Fibroblast of the aortic adventitia (primary cell): ENCODE measurements around the gene MPIG6B. TPM values are rescaled to one million over a fixed set of nuclear protein-coding genes. Genes with fewer than 3 reads are reported as not detected.

Experiments
- DNase-seq: peaks from one replicate; pipeline ENCODE4 v3.0.0-alpha.2; 2010; ENCODE audit warnings: low read depth
- H3K4me3 ChIP-seq: 2 replicates; pipeline ENCODE4 v1.5.1; 2011; ENCODE audit warnings: low read depth, mild to moderate bottlenecking, control low read depth, low read length, moderate library complexity
- total RNA-seq: library from RNA; depleted of rRNA; stranded (reverse); fragments of >200 nt; gene quantifications from 2 replicates; pipeline ENCODE4 v1.2.3, GENCODE V29; 2012; ENCODE audit warnings: low replicate concordance
- TF ChIP-seq, protein P1 (sequence below): IDR thresholded peaks from 2 replicates; pipeline ENCODE4 v1.5.1; 2011; ENCODE audit warnings: mild to moderate bottlenecking, low read length, control low read depth, inconsistent platforms; ENCODE audit not compliant: insufficient read depth

MPIG6B gene
- total RNA-seq, 1 donor, result not detected

DNA sequence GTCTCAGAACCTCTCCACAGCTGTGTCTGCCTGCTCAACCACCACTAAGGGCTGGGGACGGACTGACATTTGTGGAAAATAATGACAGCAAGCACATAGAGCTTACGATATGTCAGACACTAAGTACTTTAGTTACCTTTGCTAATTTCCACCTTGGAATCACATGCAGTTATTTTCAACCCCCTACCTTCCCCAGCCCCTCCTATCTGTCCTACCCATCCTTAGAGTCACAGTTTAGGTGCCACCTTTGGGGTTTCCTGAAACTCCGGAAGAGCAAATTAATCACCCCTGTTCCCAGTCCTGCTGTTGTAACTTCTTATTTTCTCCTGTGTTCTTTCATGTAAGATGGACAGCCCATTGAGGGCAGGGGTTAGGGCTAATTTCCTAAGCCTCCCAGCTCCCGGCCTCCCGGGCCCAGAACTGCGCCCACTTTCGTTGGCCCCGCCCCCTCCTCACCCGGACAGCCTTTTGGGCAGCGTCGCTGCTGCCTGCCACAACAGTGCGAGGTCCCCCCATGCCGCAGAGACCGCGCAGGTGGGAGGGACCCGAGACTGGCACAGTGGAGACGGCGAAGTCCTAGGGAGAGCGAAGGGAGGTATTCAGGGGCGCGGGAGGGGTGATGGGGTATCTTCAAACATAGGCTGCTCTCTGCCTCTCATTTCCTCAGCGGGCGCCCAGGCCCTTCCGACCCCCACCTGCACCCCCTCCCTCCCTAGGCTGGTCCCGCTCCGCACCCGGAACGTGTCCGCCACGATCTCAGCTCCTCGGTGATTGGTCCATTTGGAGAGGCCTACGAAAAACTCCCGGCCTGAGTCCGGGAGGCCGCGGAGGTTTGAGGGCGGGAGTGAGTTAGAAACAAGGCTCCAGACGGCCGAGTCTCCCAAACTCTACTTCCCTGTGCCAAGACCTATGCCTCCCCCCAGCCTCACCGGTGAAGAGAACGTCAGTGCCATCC, 4.8 kb downstream of the MPIG6B start:
- TF ChIP-seq, protein P1, sequence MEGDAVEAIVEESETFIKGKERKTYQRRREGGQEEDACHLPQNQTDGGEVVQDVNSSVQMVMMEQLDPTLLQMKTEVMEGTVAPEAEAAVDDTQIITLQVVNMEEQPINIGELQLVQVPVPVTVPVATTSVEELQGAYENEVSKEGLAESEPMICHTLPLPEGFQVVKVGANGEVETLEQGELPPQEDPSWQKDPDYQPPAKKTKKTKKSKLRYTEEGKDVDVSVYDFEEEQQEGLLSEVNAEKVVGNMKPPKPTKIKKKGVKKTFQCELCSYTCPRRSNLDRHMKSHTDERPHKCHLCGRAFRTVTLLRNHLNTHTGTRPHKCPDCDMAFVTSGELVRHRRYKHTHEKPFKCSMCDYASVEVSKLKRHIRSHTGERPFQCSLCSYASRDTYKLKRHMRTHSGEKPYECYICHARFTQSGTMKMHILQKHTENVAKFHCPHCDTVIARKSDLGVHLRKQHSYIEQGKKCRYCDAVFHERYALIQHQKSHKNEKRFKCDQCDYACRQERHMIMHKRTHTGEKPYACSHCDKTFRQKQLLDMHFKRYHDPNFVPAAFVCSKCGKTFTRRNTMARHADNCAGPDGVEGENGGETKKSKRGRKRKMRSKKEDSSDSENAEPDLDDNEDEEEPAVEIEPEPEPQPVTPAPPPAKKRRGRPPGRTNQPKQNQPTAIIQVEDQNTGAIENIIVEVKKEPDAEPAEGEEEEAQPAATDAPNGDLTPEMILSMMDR, result no peak
- peak; percentile 13 for DNase-seq
- H3K4me3 ChIP-seq, result peak overlapping the region; percentile 93

DNA sequence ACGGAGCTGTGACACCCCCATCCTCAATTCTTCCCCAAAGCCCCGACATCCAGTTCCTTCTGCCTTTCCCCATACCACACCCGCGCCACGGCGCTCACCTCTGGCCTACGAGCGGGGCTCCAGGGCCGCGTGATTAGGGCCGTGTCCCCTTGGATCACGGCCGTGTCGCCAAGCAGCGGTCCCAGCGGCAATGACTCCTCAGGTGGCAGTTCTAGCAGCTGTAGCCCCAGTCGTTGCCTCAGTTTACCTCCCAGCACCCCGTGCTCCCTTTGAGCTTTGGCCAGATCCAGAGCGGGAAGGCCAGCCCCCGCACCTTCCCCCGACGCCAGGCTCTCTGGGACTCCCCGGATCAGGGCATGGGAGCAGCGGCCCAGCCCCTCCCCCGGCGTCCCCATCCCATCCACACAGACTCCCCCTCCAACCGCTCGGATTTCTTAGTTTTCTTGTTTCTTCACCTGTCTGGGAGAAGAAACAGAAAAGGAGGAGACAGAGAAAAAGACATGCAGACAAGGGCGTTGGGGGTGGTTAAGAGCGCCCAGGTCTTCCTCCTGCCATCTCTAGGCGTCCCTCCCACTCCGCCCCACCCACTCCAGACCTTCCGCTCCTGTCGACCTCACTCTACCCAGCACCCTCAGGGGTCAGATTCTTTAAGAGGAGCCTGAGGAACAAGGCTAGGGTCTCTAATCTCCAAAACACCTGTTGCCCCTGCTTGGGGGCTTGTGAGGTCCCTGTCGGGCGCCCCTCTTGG, 5.8 kb downstream of the MPIG6B start, which contains the start of gene DDAH2:
Gene DDAH2, minus strand, starts transcription at position 533 of the 748 bp plus-strand sequence. Its CDS starts 138 bp downstream, at position 395.
- H3K4me3 ChIP-seq, result peak within 1 kb of the TSS; percentile 93
- TF ChIP-seq, protein P1, result peak; percentile 37
- DNase-seq, result no peak

DNA sequence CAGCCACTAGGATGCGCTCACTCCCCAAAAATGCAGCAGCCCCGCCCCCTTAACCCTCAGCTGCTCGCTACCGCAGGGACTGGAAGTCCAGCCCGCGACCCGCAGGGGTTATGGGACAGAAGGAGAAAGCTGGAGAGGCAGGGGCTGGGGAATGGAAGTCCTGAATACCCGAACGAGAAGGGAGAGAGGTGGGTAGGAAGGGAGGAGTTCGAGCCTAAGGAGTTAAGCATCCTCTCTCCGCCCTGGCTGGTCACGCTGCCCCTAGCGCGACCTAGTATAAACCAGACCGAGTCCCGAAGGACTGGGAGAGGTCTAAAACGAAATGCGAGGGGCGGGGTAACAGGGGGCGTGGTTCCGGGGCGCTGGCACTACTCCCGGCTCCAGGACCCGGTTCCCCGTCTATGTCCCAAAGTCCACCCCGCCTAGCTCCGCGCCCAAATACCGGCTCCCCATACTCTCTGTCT, 6.4 kb downstream of the MPIG6B start:
- TF ChIP-seq, protein P1, result no peak
- H3K4me3 ChIP-seq, result peak overlapping the region; percentile 93
- DNase-seq, result peak; percentile 93

DNA sequence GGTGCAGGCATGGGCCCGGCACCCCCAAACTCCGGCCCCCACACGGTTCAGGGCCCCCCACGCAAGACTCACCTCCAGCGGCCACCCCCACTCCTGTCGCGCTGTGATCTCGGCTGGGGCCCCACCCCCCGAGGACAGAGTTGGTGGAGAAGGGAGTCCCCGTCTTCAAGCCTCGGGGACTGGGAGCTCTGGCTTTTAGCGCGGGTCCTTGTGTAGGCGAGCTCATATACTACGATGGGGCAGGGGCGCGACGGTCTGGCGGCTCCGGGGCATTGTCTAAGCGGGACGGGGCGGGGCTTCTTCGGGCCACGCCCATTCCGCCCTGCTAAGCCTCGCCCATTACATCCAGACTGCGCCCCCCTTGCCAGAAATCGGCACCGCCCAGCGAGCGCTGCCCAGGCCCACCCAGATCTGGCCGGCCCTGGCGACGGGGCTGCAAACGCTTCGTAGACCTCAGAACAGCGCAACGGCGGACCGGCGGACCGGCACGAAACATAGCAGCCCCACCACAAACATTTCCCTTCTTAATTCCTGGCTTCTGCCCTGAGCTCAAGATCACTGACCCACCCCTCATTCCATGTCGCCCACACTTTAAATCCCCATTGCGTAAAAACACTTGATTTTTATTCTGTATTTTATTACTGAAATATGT, 6.9 kb downstream of the MPIG6B start:
- DNase-seq, result peak; percentile 92
- peak overlapping the region; percentile 93 for H3K4me3 ChIP-seq
- TF ChIP-seq, protein P1, result no peak

DNA sequence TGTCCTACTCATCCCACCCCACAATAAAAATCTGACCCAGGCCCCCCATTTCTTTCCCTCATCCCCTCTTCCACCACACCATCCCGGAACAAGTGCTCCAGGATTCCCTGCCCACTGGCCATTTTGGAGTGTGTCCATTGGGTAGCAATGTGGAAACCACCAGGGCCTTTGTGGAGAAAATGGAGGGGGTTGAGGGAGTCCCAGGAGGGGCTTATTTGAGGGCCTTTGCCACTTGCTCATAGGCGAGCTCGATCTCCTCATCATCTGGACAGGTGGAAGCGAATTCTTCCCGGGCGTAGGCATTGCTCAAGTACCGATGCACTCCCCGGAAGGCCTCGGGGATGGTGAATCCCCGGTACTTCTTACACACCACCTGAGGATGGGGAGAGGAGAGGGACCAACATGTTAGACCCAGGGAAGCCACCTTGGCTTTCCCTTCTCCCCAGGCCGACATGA, 7.5 kb downstream of the MPIG6B start:
- H3K4me3 ChIP-seq, result no peak overlapping the region
- no peak for DNase-seq
- TF ChIP-seq, protein P1, result no peak

DNA sequence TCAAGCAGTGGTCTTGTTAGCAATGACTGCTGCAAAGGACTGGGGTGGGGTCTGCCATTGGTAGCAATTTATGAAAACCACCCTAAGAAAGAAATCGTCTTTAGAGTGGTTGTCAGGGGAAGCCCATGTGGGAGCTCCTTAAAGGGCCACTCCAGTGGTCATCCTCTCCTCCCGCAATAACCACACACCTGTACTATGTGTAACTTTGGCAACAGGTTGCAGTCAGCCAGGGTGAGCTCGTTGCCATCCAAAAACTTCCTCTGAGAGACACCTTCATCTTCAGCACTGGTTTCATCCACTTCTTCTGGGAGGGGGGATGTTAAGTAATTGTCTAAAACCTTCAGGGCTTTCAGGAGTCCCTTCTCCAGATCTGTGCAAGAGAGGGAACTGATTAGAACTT, 8.9 kb downstream of the MPIG6B start:
- DNase-seq, result no peak
- H3K4me3 ChIP-seq, result no peak overlapping the region
- TF ChIP-seq, protein P1, result no peak
